NCI-H2081 (cell line): ENCODE data around the gene GNGT2.

Experiments used
- DNase-seq, 2 experiments: peaks; one replicate each; lab custom pipeline; 2025; lab: John Stamatoyannopoulos, UW

Gene GNGT2

GRCh38 chr17:49210158-49211029 lies at the start of gene GNGT2, which contains the start of gene ABI3:
TSS of gene GNGT2 (minus strand) at chr17:49210574. CDS start at chr17:49207422, 3,152 bp downstream.
TSS of gene ABI3 (plus strand) at chr17:49210707. CDS start at chr17:49210725, 18 bp downstream.
- no peak for DNase-seq

DNA sequence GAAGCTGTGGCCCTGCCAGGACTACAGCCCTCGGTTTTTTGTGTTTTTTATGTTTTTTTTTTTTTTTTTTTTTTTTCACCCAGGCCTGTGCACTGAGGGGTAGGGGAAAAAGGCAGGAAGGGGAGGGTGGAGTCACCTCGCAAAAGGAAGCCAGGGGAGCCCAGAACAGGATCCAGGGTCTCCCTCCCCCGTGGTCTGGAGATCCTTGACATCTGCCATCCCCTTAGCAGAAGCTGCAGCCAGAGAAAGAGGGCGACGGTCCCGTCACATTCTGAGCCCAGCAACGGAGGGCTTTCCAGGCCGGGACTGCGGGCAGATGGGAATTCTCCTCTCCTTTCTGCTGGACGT lies 49.3 kb upstream of the GNGT2 start:
- DNase-seq = no peak

- no peak for DNase-seq
Measured at GRCh38 chr17:49258394-49258793, 48.0 kb upstream of the GNGT2 start.

GRCh38 chr17:49255125-49255524 lies 44.8 kb upstream of the GNGT2 start:
- DNase-seq = no peak

DNA sequence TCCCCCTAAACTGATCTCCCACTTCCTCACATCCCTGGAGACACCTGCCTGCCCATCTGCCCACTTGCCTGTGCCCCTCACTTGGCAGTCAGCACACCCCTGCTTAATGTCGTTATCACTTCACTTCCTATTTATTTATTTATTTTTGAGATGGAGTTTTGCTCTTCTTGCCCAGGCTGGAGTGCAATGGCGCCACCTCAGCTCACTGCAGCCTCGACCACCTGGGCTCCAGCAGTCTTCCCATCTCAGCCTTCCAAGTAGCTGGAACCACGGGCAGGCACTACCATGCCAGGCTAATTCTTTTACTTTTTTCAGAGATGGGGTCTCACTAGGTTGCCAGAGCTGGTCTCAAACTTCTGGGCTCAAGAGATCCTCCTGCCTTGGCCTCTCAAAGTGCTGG lies 43.7 kb upstream of the GNGT2 start:
- no peak for DNase-seq

- no peak for DNase-seq
Measured at GRCh38 chr17:49252148-49252695, 41.8 kb upstream of the GNGT2 start.

GRCh38 chr17:49249890-49250522 lies 39.6 kb upstream of the GNGT2 start:
- DNase-seq = no peak

DNA sequence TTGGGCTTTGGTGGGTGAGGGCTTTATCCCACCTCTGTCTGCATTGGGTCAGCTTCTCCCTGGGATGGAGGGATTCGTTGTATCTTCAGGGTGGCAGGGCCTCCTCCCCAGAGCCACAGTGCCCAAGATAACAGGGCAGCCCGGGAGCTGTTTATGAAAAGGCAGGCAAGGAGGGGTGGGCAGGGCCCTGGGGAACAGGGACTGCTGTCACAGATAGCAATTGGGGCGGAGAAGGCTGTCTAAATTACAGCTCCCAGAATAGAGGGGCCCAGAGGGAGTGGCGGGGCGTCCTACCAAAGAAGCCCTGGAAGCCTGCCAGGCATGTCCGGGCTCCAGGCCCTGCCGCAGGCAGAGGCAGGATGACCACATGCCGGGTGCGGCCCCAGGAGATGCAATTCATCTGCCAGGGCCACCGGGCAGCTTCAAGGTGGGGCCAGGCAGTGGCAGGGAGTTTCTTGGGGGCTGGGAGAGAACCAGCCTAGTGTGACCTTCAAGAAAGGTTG lies 39.0 kb upstream of the GNGT2 start:
- peak; percentile 11 to 42 for DNase-seq

DNA sequence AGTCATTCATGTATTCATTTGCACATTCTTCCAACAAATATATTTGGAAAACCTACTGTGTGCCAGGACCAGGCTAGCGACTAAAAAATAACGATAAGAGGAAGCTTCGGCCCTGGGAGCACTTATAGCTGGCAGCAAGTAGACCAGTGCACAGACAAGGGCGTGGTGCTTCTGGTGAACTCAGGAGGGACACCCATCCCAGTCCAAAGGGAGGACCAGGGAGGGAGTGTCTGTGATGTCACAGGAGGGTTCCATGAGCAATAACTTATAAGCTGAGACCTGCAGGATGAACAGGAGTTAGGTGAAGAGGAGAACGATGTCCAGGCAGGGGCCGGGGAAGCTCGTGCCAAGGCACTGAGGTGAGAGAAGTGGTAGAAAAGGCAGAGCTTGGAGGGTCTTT lies 37.6 kb upstream of the GNGT2 start:
- DNase-seq = no peak

DNA sequence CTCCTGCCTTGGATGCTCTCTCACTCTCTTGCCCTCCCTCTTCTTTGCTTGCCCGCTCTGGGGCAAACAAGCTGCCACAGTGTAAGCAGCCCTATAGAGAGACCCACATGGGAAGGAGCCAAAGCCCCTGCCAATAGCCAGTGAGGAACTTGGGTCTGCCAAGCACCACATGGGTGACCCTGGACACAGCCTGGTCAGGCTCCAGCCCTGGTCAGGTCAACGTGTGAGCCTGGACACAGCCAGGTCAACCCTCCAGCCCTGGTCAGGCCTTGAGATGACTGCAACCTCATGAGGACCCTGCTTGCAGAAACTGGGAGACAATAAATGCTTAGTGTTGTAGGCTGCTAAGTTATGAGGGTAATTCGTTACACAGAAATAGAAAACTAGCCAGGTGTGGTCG lies 34.5 kb upstream of the GNGT2 start:
- DNase-seq = no peak

GRCh38 chr17:49242813-49243212 lies 32.4 kb upstream of the GNGT2 start:
- no peak for DNase-seq

DNA sequence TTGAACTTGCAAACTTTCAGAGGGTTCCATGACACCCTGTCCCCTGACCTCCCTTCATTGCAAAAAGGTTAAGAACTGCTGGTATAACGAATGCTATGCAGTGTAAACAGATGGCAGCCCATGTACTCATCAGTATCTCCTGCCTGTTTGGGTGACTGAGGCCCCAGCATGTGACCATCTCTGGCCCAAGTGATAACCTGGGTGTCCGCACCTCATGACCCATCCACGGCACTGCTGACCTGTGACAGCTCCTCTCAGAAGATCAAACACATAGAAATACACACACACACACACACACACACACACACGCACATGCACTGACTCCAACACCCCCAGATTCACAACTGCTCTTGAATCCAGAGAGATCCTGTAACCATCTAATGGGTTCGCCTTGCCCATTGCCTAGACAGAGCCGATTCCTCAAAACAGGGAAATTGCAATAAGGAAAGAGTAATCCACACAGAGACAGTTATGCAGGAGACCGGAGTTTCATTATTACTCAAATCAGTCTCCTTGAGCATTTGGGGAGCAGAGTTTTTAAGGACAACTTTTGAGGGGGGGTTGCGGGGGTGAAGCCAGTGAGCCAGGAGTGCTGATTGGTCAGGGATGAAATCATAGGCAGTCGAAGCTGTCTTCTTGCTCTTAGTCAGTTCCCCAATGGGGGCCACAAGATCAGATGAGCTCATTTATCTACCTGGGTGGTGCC lies 31.5 kb upstream of the GNGT2 start:
- no peak for DNase-seq

DNA sequence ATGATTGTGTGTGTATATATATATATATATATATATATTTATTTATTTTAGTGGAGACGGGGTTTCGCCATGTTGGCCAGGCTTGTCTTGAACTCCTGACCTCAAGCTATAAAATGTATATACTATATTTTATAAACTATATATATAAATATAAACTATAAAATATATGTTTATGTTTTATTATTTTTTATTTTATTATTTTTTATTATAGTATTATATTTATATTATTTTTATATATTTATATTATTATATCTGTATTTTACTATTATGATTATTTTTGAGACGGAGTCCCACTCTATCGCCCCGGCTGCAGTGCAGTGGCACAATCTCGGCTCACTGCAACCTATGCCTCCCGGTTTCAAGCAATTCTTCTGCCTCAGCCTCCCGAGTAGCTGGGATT lies 30.7 kb upstream of the GNGT2 start:
- no peak for DNase-seq

- no peak for DNase-seq
Measured at GRCh38 chr17:49240619-49241018, 30.2 kb upstream of the GNGT2 start.

DNA sequence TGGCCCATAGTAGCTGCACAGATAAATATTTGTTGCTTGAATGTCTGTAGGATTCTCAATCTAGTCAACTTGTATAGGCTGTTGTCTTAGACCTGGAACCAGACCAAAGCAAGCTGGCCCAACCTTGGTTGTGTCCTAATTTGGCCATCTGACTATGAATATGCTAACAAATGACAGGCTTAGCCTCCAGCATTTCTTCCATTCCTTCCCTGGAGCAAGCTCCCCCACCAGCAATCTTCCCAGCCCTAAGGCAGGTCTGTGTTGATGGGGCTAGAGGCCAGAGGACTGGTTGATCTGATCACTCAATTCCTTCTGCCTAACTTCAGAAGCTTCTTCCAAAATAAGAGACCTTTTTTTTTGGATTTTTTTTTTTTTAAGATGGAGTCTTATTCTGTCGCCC lies 29.6 kb upstream of the GNGT2 start:
- no peak for DNase-seq

- no peak for DNase-seq
Measured at GRCh38 chr17:49235896-49236295, 25.5 kb upstream of the GNGT2 start.

DNA sequence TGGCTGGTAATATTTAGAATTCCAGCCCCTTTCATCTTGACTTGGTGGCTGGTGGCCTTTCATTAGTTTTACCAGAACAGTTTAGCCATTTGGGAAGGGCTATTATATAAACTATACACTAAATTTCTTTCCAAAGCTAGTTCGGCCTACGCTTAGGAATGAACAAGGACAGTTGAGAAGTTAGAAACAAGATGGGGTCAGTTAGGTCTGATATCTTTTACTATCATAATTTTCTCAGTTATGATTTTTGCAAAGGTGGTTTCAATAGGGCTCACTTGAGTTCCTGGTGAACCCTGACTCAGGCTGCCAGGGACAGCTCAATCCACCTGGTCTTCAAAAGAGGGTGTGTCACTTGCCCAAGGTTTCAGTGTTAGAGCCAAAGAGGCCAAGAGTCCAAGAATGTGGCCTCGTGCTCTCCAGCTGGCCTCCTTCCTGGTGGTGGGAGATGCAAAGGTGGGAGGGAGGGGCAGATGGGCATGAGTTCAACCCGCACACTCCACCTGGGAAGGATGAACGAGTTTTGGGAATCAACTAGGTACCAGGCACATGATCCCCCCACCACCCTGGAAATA lies 24.2 kb upstream of the GNGT2 start:
- DNase-seq = no peak

- DNase-seq = no peak
Measured at GRCh38 chr17:49231563-49231894, 21.2 kb upstream of the GNGT2 start.

- DNase-seq = peak; percentile 80 to 82
Measured at GRCh38 chr17:49230636-49231562, 20.5 kb upstream of the GNGT2 start, which contains the start of gene PHOSPHO1. TSS of gene PHOSPHO1 (minus strand) at chr17:49230787. CDS start at chr17:49226691, 4,096 bp downstream.

GRCh38 chr17:49229805-49230600 lies 19.6 kb upstream of the GNGT2 start:
- no peak for DNase-seq
